Measurements from ENCODE around the gene HTR3D. TPM values are rescaled to one million over a fixed set of nuclear protein-coding genes. Genes with fewer than 3 reads are reported as not detected.
"Not testable (repeated sequence)": the region's sequence is repeated elsewhere in the genome, so short reads cannot be mapped to it uniquely, and the experiment has no call there.

The HTR3D gene
- total RNA-seq, 2 donors from 2014 or later: not detected

GRCh38 chr3:184016811-184017671 lies 14.5 kb upstream of the HTR3D start:
- no peak for DNase-seq (ENCODE audit: low spot score)
- H3K36me3 ChIP-seq: peaks cover 2% of the 10 kb centered on the region
- peak; percentile 83 for ATAC-seq (ENCODE audit: insufficient number of reproducible peaks, low FRiP score, low read depth)
- H3K9me3 ChIP-seq: no peaks in the 10 kb centered on the region
- H3K27ac ChIP-seq: no peak overlapping the region
- peak overlapping the region; percentile 83 for H3K4me3 ChIP-seq
- H3K4me1 ChIP-seq (ENCODE audit: control insufficient read depth in 1 of 2, low read depth in 2 of 2): peaks cover 5 to 11% of the 10 kb centered on the region in 2 donors
- TF ChIP-seq CTCF (IDR thresholded peaks at IDR 0.05): peak; percentile 98
- no peaks in the 10 kb centered on the region for H3K27me3 ChIP-seq (replicated peaks; ENCODE audit: insufficient read depth)

GRCh38 chr3:184017672-184018423 lies 13.7 kb upstream of the HTR3D start, which contains the start of gene ABCC5:
Gene ABCC5, minus strand, starts transcription at chr3:184017884. Its CDS starts 3,492 bp downstream, at chr3:184014392.
- peak; percentile 95 for ATAC-seq (ENCODE audit: insufficient number of reproducible peaks, low FRiP score, low read depth)
- H3K4me1 ChIP-seq (ENCODE audit: control insufficient read depth in 1 of 2, low read depth in 2 of 2): peaks cover 5 to 11% of the 10 kb centered on the region in 2 donors
- no peaks in the 10 kb centered on the region for H3K9me3 ChIP-seq
- H3K4me3 ChIP-seq: peak within 1 kb of the TSS; percentile 83
- H3K27ac ChIP-seq: peak within 1 kb of the TSS; percentile 26 to 38
- H3K27me3 ChIP-seq (replicated peaks; ENCODE audit: insufficient read depth): no peaks in the 10 kb centered on the region
- peaks cover 2% of the 10 kb centered on the region for H3K36me3 ChIP-seq
- peak; percentile 64 for DNase-seq (ENCODE audit: low spot score)
- peak; percentile 48 for TF ChIP-seq CTCF (IDR thresholded peaks at IDR 0.05)

- H3K27ac ChIP-seq: peak overlapping the region; percentile 26 to 38
- no peaks in the 10 kb centered on the region for H3K9me3 ChIP-seq
- ATAC-seq (ENCODE audit: insufficient number of reproducible peaks, low FRiP score, low read depth): no peak
- DNase-seq (ENCODE audit: low spot score): no peak
- peaks cover under 1% of the 10 kb centered on the region for H3K36me3 ChIP-seq
- H3K27me3 ChIP-seq (replicated peaks; ENCODE audit: insufficient read depth): no peaks in the 10 kb centered on the region
- peaks cover 5 to 11% of the 10 kb centered on the region in 2 donors for H3K4me1 ChIP-seq (ENCODE audit: control insufficient read depth in 1 of 2, low read depth in 2 of 2)
- TF ChIP-seq CTCF (IDR thresholded peaks at IDR 0.05): no peak
- peak overlapping the region; percentile 83 for H3K4me3 ChIP-seq
Observed at GRCh38 chr3:184018424-184018973, 13.0 kb upstream of the HTR3D start.

GRCh38 chr3:184022323-184022722 lies 9.2 kb upstream of the HTR3D start:
- Histone ChIP-seq H3K4me1 (ENCODE audit: control insufficient read depth in 1 of 2, low read depth in 2 of 2) (no peaks in the 10 kb centered on the region), H3K9me3 (no peaks in the 10 kb centered on the region), H3K27me3 (replicated peaks; ENCODE audit: insufficient read depth) (no peaks in the 10 kb centered on the region), H3K4me3 (no peak overlapping the region), H3K27ac (no peak overlapping the region), H3K36me3 (no peaks in the 10 kb centered on the region)
- TF ChIP-seq CTCF (IDR thresholded peaks at IDR 0.05): no peak
- no peak for DNase-seq (ENCODE audit: low spot score)
- no peak for ATAC-seq (ENCODE audit: insufficient number of reproducible peaks, low FRiP score, low read depth)

GRCh38 chr3:184025256-184025655 lies 6.3 kb upstream of the HTR3D start:
- H3K4me1 ChIP-seq (ENCODE audit: control insufficient read depth in 1 of 2, low read depth in 2 of 2); DNase-seq (ENCODE audit: low spot score); H3K9me3 ChIP-seq; H3K27me3 ChIP-seq (replicated peaks; ENCODE audit: insufficient read depth); H3K4me3 ChIP-seq; H3K36me3 ChIP-seq; H3K27ac ChIP-seq; ATAC-seq (ENCODE audit: insufficient number of reproducible peaks, low FRiP score, low read depth): not testable (repeated sequence)

- not testable (repeated sequence) for DNase-seq (ENCODE audit: low spot score); ATAC-seq (ENCODE audit: insufficient number of reproducible peaks, low FRiP score, low read depth); H3K9me3 ChIP-seq; H3K4me1 ChIP-seq (ENCODE audit: control insufficient read depth in 1 of 2, low read depth in 2 of 2); H3K27ac ChIP-seq; H3K27me3 ChIP-seq (replicated peaks; ENCODE audit: insufficient read depth); H3K36me3 ChIP-seq; H3K4me3 ChIP-seq
Observed at GRCh38 chr3:184028275-184028890, 3.2 kb upstream of the HTR3D start.
